Activated naive CD4-positive, alpha-beta T cell treated with anti-CD3 and anti-CD28 coated beads, Interleukin-2, amount 50 U/mL, for 24 hours (primary cell): ENCODE results near the gene SLC39A11.

Source experiments
- H3K27ac Mint-ChIP-seq: one replicate; pipeline ENCODE4 v1.8.0; 2021; ENCODE audit warnings: mild to moderate bottlenecking, mixed read lengths
- H3K27me3 Mint-ChIP-seq: one replicate; pipeline ENCODE4 v1.8.0; 2021; ENCODE audit warnings: mixed read lengths
- H3K36me3 Mint-ChIP-seq: one replicate; pipeline ENCODE4 v1.8.0; 2021; ENCODE audit warnings: mixed read lengths
- H3K4me1 Mint-ChIP-seq: one replicate; pipeline ENCODE4 v1.8.0; 2021; ENCODE audit warnings: mixed read lengths
- H3K4me3 Mint-ChIP-seq: one replicate; pipeline ENCODE4 v1.8.0; 2021; ENCODE audit warnings: mild to moderate bottlenecking, mixed read lengths
- H3K9me3 Mint-ChIP-seq: one replicate; pipeline ENCODE4 v1.8.0; 2021; ENCODE audit warnings: mixed read lengths

The SLC39A11 gene

DNA sequence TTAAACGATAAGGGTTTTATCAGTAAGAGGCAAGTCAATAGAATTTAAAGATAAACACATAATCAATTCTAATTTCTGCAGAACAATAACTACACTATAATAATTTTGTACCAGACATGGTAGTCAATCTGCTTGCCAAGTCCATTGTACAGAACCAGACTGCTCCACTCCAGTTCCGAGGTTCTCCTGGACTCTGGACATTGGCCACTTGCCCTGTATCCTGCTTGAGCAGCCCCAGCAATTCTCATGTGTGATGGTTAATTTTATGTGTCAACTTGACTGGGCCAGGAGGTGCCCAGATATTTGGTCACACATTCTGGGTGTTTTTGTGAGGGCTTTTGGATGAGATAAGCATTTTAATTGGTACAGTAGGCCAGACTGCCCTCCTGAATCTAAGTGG, 384.6 kb downstream of the SLC39A11 start:
- Mint-ChIP-seq H3K36me3 (peaks cover 22% of the 10 kb centered on the region), H3K4me1 (peaks cover 28% of the 10 kb centered on the region), H3K27me3 (no peaks in the 10 kb centered on the region), H3K4me3 (no peak overlapping the region), H3K27ac (no peak overlapping the region), H3K9me3 (peaks cover 5% of the 10 kb centered on the region)

DNA sequence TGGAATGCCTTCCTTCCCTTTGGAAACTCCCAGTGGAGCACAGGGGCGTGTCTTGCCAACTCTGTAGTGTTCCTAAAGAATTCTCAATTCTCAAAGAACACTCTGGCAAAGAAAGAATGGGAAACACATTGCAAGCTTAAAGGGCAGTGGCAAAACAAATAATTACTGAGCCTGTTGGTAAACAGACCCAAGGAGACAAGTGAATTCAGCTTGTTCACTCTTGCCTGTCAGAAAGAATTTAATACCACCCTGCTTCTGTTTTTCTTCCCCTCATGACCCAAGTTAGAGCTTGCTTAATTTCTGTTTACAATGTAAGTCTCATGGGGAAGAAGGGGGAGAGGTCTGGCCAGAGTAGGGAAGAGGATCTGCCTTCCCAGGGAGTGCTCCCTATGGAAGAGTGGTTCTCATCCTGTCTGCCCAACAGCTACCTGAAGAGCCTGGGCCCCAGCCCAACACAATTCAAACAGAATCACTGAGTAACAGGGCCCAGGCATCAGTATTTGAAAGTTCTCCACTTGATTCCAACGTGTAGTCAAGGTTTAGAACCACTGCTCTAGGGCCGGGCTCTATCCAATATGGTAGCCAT, 386.0 kb downstream of the SLC39A11 start:
- Mint-ChIP-seq H3K4me1 (peaks cover 28% of the 10 kb centered on the region), H3K9me3 (peaks cover 5% of the 10 kb centered on the region), H3K27me3 (no peaks in the 10 kb centered on the region), H3K4me3 (no peak overlapping the region), H3K36me3 (peaks cover 19% of the 10 kb centered on the region), H3K27ac (no peak overlapping the region)

GRCh38 chr17:72705905-72706395, 386.5 kb downstream of the SLC39A11 start:
- no peak overlapping the region for H3K4me3 Mint-ChIP-seq
- no peaks in the 10 kb centered on the region for H3K27me3 Mint-ChIP-seq
- peaks cover 25% of the 10 kb centered on the region for H3K4me1 Mint-ChIP-seq
- H3K9me3 Mint-ChIP-seq = peaks cover 2% of the 10 kb centered on the region
- H3K27ac Mint-ChIP-seq = no peak overlapping the region
- peaks cover 17% of the 10 kb centered on the region for H3K36me3 Mint-ChIP-seq

DNA sequence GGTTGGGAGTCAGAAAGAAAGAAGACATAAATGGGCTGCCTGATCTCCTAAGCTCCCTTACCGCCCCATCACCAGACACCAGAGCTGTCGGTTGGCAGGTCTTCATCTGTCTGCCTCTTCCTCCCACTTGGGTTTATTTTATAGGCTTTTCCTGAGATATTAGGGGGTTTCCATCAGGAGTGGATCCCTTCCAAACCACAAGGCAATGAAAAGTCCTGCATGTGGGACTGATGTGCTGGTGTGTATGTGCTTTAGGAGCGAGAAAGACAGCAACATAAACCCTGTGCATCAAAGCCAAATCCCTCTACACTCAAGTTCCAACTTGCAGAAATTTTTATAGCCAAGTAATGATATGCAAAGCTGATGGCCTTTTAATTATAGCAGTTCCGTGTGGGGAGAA, 389.5 kb downstream of the SLC39A11 start:
- no peaks in the 10 kb centered on the region for H3K4me1 Mint-ChIP-seq
- no peaks in the 10 kb centered on the region for H3K9me3 Mint-ChIP-seq
- peaks cover 10% of the 10 kb centered on the region for H3K36me3 Mint-ChIP-seq
- no peak overlapping the region for H3K4me3 Mint-ChIP-seq
- H3K27me3 Mint-ChIP-seq = no peaks in the 10 kb centered on the region
- no peak overlapping the region for H3K27ac Mint-ChIP-seq

- Mint-ChIP-seq H3K9me3 (no peaks in the 10 kb centered on the region), H3K27me3 (no peaks in the 10 kb centered on the region), H3K27ac (no peak overlapping the region), H3K4me1 (no peaks in the 10 kb centered on the region), H3K4me3 (no peak overlapping the region), H3K36me3 (peaks cover 10% of the 10 kb centered on the region)
Observed at GRCh38 chr17:72702136-72702735, 390.3 kb downstream of the SLC39A11 start.

GRCh38 chr17:72700226-72700625, 392.3 kb downstream of the SLC39A11 start:
- Mint-ChIP-seq H3K27ac (no peak overlapping the region), H3K27me3 (no peaks in the 10 kb centered on the region), H3K4me3 (no peak overlapping the region), H3K9me3 (no peaks in the 10 kb centered on the region), H3K36me3 (peaks cover 11% of the 10 kb centered on the region), H3K4me1 (no peaks in the 10 kb centered on the region)

DNA sequence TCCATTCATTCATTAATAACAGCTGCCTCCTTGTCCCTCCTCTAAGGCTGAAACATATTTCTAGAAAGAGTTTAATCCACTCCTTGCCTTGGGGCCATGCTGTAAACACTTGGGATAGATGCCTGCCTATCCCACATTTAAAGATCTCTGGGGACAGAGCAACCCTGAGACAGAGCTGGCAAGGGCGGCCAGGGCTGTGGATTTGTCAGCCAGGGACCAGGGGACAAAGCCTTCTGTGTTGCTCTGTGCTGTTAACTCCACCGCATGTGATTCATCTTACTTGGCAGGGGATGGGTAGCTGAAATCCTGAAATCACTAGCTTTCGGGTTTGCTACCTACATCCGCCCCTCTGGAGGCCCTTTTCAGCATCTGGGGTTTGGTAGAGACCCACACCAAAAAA, 392.9 kb downstream of the SLC39A11 start:
- peaks cover 11% of the 10 kb centered on the region for H3K36me3 Mint-ChIP-seq
- no peak overlapping the region for H3K4me3 Mint-ChIP-seq
- H3K27ac Mint-ChIP-seq = no peak overlapping the region
- no peaks in the 10 kb centered on the region for H3K9me3 Mint-ChIP-seq
- no peaks in the 10 kb centered on the region for H3K27me3 Mint-ChIP-seq
- H3K4me1 Mint-ChIP-seq = no peaks in the 10 kb centered on the region

DNA sequence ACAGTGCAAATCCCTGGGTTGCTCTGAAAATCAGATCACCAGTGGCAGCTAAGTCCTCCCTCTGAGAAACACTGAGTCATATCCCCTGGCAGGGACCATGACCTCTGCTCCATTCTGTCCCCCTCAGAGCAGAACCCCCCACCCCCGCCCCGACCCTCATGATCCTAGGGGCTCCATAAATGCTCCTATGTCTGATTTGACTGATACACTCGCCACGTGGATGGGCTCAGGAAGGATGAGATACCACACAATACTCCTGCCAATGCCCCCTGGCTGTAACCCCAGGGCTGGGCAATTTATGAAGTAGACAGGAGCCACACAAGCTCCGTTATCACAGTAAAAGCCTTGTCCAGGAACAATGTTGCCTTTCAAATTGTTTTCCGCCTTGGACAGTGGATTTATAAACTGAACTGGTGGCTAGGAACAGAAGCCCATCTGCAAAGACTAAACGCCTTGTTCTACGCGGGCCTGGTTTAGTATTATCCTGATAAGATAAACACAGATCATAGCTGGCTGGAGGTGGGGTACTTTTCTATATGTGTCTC, 394.8 kb downstream of the SLC39A11 start:
- H3K27me3 Mint-ChIP-seq = no peaks in the 10 kb centered on the region
- H3K4me1 Mint-ChIP-seq = no peaks in the 10 kb centered on the region
- H3K4me3 Mint-ChIP-seq = no peak overlapping the region
- H3K9me3 Mint-ChIP-seq = no peaks in the 10 kb centered on the region
- H3K36me3 Mint-ChIP-seq = peaks cover 8% of the 10 kb centered on the region
- H3K27ac Mint-ChIP-seq = no peak overlapping the region

DNA sequence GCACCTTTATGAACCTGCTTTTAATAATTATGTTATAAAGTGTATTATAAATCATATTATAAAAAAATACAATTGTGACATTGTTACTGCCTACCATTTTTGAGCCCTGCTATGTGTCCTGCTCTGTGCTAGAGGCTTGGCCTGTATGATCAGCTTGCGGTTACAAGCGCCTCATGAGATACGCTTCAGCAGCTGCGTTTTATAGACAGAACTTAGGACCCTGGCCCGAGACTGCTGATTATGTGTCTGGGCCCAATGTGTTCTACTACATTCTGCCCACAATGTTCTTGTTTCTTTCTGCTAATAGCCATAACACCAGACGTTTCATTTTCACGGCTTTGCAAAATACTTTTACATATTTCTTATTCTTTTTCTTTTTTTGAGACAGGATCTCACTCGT, 395.8 kb downstream of the SLC39A11 start:
- H3K27ac Mint-ChIP-seq = no peak overlapping the region
- no peaks in the 10 kb centered on the region for H3K4me1 Mint-ChIP-seq
- no peaks in the 10 kb centered on the region for H3K27me3 Mint-ChIP-seq
- H3K36me3 Mint-ChIP-seq = peaks cover 6% of the 10 kb centered on the region
- no peak overlapping the region for H3K4me3 Mint-ChIP-seq
- H3K9me3 Mint-ChIP-seq = no peaks in the 10 kb centered on the region

DNA sequence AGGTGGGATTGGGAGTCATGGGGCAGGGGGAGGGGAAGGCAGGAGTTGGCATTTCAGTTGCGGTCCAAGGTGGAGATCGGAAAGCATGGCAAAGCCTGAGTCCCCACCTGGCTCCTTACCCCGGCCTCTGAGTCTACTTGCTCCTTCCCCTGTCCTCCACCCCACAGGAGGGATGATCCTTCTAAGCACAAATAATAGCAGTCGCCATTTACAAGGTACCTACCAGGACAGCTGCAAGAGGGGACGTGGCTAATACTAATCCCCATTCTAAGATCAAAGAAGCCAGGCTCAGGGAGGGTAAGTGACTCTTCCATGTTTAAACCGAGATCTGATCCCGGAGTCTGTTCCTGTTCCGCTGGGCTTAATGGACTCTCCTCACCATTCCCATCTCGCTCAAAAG, 396.3 kb downstream of the SLC39A11 start:
- H3K27me3 Mint-ChIP-seq = no peaks in the 10 kb centered on the region
- no peak overlapping the region for H3K27ac Mint-ChIP-seq
- H3K9me3 Mint-ChIP-seq = no peaks in the 10 kb centered on the region
- no peaks in the 10 kb centered on the region for H3K4me1 Mint-ChIP-seq
- no peak overlapping the region for H3K4me3 Mint-ChIP-seq
- peaks cover 7% of the 10 kb centered on the region for H3K36me3 Mint-ChIP-seq

DNA sequence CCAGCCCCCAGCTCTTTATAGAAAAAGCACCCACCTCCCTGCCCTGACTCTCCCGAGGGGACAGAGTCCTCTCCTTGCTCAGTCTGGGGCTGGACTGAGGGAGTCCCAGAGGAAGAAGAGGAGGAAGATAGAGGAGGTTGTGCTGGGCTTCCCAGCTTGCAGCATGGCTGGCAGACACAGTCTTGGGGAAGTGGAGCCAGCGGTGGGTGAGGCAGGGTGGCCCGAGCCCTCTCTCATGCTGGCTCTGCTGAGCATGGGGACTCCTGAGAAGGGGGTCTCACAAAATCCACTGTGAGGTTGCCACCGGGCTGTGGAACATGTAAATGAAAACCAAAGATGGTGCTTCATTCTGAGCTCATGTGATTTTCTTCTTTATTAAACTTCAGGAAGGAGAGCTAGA, 398.5 kb downstream of the SLC39A11 start:
- no peak overlapping the region for H3K4me3 Mint-ChIP-seq
- H3K9me3 Mint-ChIP-seq = no peaks in the 10 kb centered on the region
- peaks cover 6% of the 10 kb centered on the region for H3K36me3 Mint-ChIP-seq
- H3K27me3 Mint-ChIP-seq = no peaks in the 10 kb centered on the region
- no peaks in the 10 kb centered on the region for H3K4me1 Mint-ChIP-seq
- no peak overlapping the region for H3K27ac Mint-ChIP-seq

- H3K27ac Mint-ChIP-seq = no peak overlapping the region
- H3K4me3 Mint-ChIP-seq = no peak overlapping the region
- H3K27me3 Mint-ChIP-seq = no peaks in the 10 kb centered on the region
- no peaks in the 10 kb centered on the region for H3K4me1 Mint-ChIP-seq
- no peaks in the 10 kb centered on the region for H3K9me3 Mint-ChIP-seq
- H3K36me3 Mint-ChIP-seq = peaks cover 6% of the 10 kb centered on the region
Observed at GRCh38 chr17:72693151-72693878, 399.2 kb downstream of the SLC39A11 start.

DNA sequence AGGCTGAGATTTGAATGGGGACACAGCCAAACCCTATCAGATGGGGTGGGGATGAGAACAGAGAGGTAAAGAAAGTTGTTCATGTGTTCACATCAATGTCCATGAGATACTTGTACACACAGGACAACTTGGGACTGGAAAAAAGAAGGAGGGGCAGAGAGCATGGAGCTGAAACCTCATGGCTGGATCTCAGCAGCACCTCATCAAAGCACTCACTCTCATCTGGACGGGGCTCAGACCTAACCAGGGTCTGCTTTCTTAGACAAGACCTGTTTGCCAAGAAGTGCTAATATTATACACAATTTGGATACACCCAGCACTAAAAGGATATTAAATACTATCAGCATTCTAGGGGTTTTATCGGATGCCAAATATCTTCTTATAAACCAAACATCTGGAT, 399.8 kb downstream of the SLC39A11 start:
- H3K4me3 Mint-ChIP-seq = no peak overlapping the region
- no peaks in the 10 kb centered on the region for H3K9me3 Mint-ChIP-seq
- no peak overlapping the region for H3K27ac Mint-ChIP-seq
- no peaks in the 10 kb centered on the region for H3K4me1 Mint-ChIP-seq
- peaks cover 6% of the 10 kb centered on the region for H3K36me3 Mint-ChIP-seq
- no peaks in the 10 kb centered on the region for H3K27me3 Mint-ChIP-seq

- Mint-ChIP-seq H3K4me1 (no peaks in the 10 kb centered on the region), H3K27ac (no peak overlapping the region), H3K4me3 (no peak overlapping the region), H3K9me3 (no peaks in the 10 kb centered on the region), H3K36me3 (peaks cover 6% of the 10 kb centered on the region), H3K27me3 (no peaks in the 10 kb centered on the region)
Observed at GRCh38 chr17:72691586-72691985, 400.9 kb downstream of the SLC39A11 start.

DNA sequence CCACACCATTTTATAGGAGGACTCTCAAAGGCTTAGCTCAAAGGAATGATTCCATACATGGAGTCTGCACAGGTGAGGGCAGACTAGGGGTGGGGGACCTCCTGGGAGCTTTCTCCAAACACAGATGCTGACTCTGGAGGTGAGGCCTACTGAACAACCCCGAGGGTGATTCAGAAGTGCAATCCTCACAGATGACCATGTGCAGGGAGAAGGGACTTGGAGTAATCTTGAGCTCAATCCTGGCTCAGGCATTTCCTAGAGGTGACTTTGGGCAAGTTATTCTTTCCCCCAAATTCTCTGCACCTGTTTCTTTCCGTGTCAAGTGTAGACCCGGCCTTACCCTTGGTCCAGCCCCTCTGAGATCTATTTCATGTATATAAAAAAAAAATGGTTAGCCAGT, 401.5 kb downstream of the SLC39A11 start:
- no peaks in the 10 kb centered on the region for H3K9me3 Mint-ChIP-seq
- no peak overlapping the region for H3K4me3 Mint-ChIP-seq
- H3K27ac Mint-ChIP-seq = no peak overlapping the region
- no peaks in the 10 kb centered on the region for H3K4me1 Mint-ChIP-seq
- peaks cover 6% of the 10 kb centered on the region for H3K36me3 Mint-ChIP-seq
- H3K27me3 Mint-ChIP-seq = no peaks in the 10 kb centered on the region

- Mint-ChIP-seq H3K27me3 (no peaks in the 10 kb centered on the region), H3K4me3 (no peak overlapping the region), H3K36me3 (peaks cover 2% of the 10 kb centered on the region), H3K27ac (no peak overlapping the region), H3K4me1 (no peaks in the 10 kb centered on the region), H3K9me3 (no peaks in the 10 kb centered on the region)
Observed at GRCh38 chr17:72687886-72688285, 404.6 kb downstream of the SLC39A11 start.
